Large intestine (tissue), 3 donors: Measurements from ENCODE around the gene SYT6. TPM values are rescaled to one million over a fixed set of nuclear protein-coding genes. Genes with fewer than 3 reads are reported as not detected.

ENCODE experiments used
- DNase-seq, 2 donors: peaks; one replicate each; pipeline versions ENCODE4 v3.0.0 to v3.0.0-alpha.2; 2013
- H3K27ac ChIP-seq: one replicate; pipeline ENCODE4 v1.5.1; 2013; ENCODE audit warnings: low read length
- H3K27me3 ChIP-seq: 2 replicates; pipeline ENCODE4 v1.6.1; 2013; ENCODE audit warnings: low read length; ENCODE audit not compliant: control insufficient read depth, insufficient read depth
- H3K36me3 ChIP-seq: 2 replicates; pipeline ENCODE4 v1.6.1; 2013; ENCODE audit warnings: low read length; ENCODE audit not compliant: control insufficient read depth, insufficient read depth
- H3K4me1 ChIP-seq: one replicate; pipeline ENCODE4 v1.6.1; 2013; ENCODE audit warnings: low read length; ENCODE audit not compliant: control insufficient read depth, insufficient read depth
- H3K4me3 ChIP-seq: one replicate; pipeline ENCODE4 v1.5.1; 2013; ENCODE audit warnings: low read length
- H3K9me3 ChIP-seq: one replicate; pipeline ENCODE4 v1.6.1; 2013; ENCODE audit warnings: mild to moderate bottlenecking, low read depth, low read length, moderate library complexity; ENCODE audit not compliant: control insufficient read depth
- WGBS: methylation state at CpG from one replicate; pipeline ENCODE4 v1.1.5; 2013; ENCODE audit warnings: low lambda C conversion rate; ENCODE audit not compliant: insufficient coverage; 5-methylcytosine and 5-hydroxymethylcytosine counted together
- polyA plus RNA-seq: library from polyadenylated mRNA; unstranded; fragments of 120-200 nt; gene quantifications from one replicate; pipeline ENCODE4 v1.2.1, GENCODE V29; 2013

The SYT6 gene
- polyA plus RNA-seq, 1 donor: 0.76 TPM

- Histone ChIP-seq H3K27me3 (no peaks in the 10 kb centered on the region), H3K36me3 (no peaks in the 10 kb centered on the region), H3K4me1 (no peaks in the 10 kb centered on the region), H3K9me3 (no peaks in the 10 kb centered on the region), H3K27ac (no peak overlapping the region), H3K4me3 (no peak overlapping the region)
- DNase-seq: no peak
- no CpG with 5 or more reads among the region's 4 CpGs for WGBS
These were observed 59.9 kb downstream of the SYT6 start for GRCh38 chr1:114093624-114094362.

- WGBS: no CpG with 5 or more reads among the region's 3 CpGs
- Histone ChIP-seq H3K36me3 (no peaks in the 10 kb centered on the region), H3K9me3 (no peaks in the 10 kb centered on the region), H3K4me3 (no peak overlapping the region), H3K27me3 (no peaks in the 10 kb centered on the region), H3K27ac (no peak overlapping the region), H3K4me1 (no peaks in the 10 kb centered on the region)
- DNase-seq: no peak
These were observed 61.2 kb downstream of the SYT6 start for GRCh38 chr1:114092186-114093062.

GRCh38 chr1:114091711-114092110 is 62.0 kb downstream of the SYT6 start:
- Histone ChIP-seq H3K9me3 (no peaks in the 10 kb centered on the region), H3K27me3 (no peaks in the 10 kb centered on the region), H3K4me1 (no peaks in the 10 kb centered on the region), H3K27ac (no peak overlapping the region), H3K36me3 (no peaks in the 10 kb centered on the region), H3K4me3 (no peak overlapping the region)
- WGBS: no CpG with 5 or more reads among the region's 10 CpGs
- no peak for DNase-seq

- Histone ChIP-seq H3K27me3 (no peaks in the 10 kb centered on the region), H3K27ac (no peak overlapping the region)
- 94% methylated on average over 3 of the region's 11 CpGs for WGBS
These were observed 62.7 kb downstream of the SYT6 start for GRCh38 chr1:114090738-114091505.

GRCh38 chr1:114089502-114090138 is 64.0 kb downstream of the SYT6 start:
- Histone ChIP-seq H3K9me3 (no peaks in the 10 kb centered on the region), H3K27me3 (no peaks in the 10 kb centered on the region), H3K4me3 (no peak overlapping the region), H3K27ac (no peak overlapping the region), H3K4me1 (no peaks in the 10 kb centered on the region), H3K36me3 (no peaks in the 10 kb centered on the region)
- no peak for DNase-seq
- 80% methylated on average over 2 of the region's 4 CpGs for WGBS

More at GRCh38 chr1:114090738-114091505, 62.7 kb downstream of the SYT6 start:
- Histone ChIP-seq H3K4me1 (no peaks in the 10 kb centered on the region), H3K9me3 (no peaks in the 10 kb centered on the region), H3K36me3 (no peaks in the 10 kb centered on the region), H3K4me3 (no peak overlapping the region)
- no peak for DNase-seq

- no peaks in the 10 kb centered on the region for H3K9me3 ChIP-seq
- H3K36me3 ChIP-seq: no peaks in the 10 kb centered on the region
- H3K4me3 ChIP-seq: no peak overlapping the region
- no peaks in the 10 kb centered on the region for H3K4me1 ChIP-seq
- no peaks in the 10 kb centered on the region for H3K27me3 ChIP-seq
- peak; percentile 37 to 43 for DNase-seq
- 100% methylated on average over 2 of the region's 13 CpGs for WGBS
- no peak overlapping the region for H3K27ac ChIP-seq
These were observed 65.0 kb downstream of the SYT6 start for GRCh38 chr1:114088392-114089299.

GRCh38 chr1:114087495-114087894 is 66.2 kb downstream of the SYT6 start:
- no peak overlapping the region for H3K4me3 ChIP-seq
- no peaks in the 10 kb centered on the region for H3K9me3 ChIP-seq
- H3K27ac ChIP-seq: no peak overlapping the region
- no peaks in the 10 kb centered on the region for H3K4me1 ChIP-seq
- no peaks in the 10 kb centered on the region for H3K36me3 ChIP-seq
- no peaks in the 10 kb centered on the region for H3K27me3 ChIP-seq
- no peak for DNase-seq
- no CpG with 5 or more reads among the region's 2 CpGs for WGBS

- Histone ChIP-seq H3K36me3 (no peaks in the 10 kb centered on the region), H3K27ac (no peak overlapping the region), H3K9me3 (no peaks in the 10 kb centered on the region), H3K27me3 (no peaks in the 10 kb centered on the region), H3K4me1 (no peaks in the 10 kb centered on the region), H3K4me3 (no peak overlapping the region)
- DNase-seq: no peak
- no CpG with 5 or more reads among the region's 8 CpGs for WGBS
These were observed 66.9 kb downstream of the SYT6 start for GRCh38 chr1:114086601-114087368.
